H9 (cell line): ENCODE results near the gene LRIT1. TPM values are rescaled to one million over a fixed set of nuclear protein-coding genes. Genes with fewer than 3 reads are reported as not detected.

Experiments
- DNase-seq: peaks from one replicate; pipeline ENCODE4 v3.0.0-alpha.2; 2017
- H2AFZ ChIP-seq: one replicate; pipeline ENCODE4 v1.6.1; 2013; ENCODE audit warnings: mild to moderate bottlenecking, low read length, control low read depth, moderate library complexity
- H2AK5ac ChIP-seq: 2 replicates; pipeline ENCODE4 v1.6.1; 2013; ENCODE audit warnings: low read length, control low read depth, mixed read lengths; ENCODE audit not compliant: insufficient read length
- H2BK120ac ChIP-seq: one replicate; pipeline ENCODE4 v1.6.1; 2013; ENCODE audit warnings: low read depth, mild to moderate bottlenecking, low read length, control low read depth, inconsistent platforms; ENCODE audit not compliant: poor library complexity, severe bottlenecking
- H2BK12ac ChIP-seq: 2 replicates; pipeline ENCODE4 v1.6.1; 2013; ENCODE audit warnings: low read length, control low read depth, mixed read lengths, low read depth; ENCODE audit not compliant: insufficient read length
- H2BK15ac ChIP-seq: 2 replicates; pipeline ENCODE4 v1.6.1; 2013; ENCODE audit warnings: low read depth, low read length, control low read depth
- H2BK20ac ChIP-seq: one replicate; pipeline ENCODE4 v1.6.1; 2013; ENCODE audit warnings: low read depth, mild to moderate bottlenecking, low read length, control low read depth, inconsistent platforms; ENCODE audit not compliant: poor library complexity, severe bottlenecking
- H2BK5ac ChIP-seq: 2 replicates; pipeline ENCODE4 v1.6.1; 2013; ENCODE audit warnings: low read length, control low read depth, mixed read lengths; ENCODE audit not compliant: insufficient read length
- H3K14ac ChIP-seq: 2 replicates; pipeline ENCODE4 v1.6.1; 2013; ENCODE audit warnings: low read length, control low read depth; ENCODE audit not compliant: insufficient read depth
- H3K18ac ChIP-seq: 2 replicates; pipeline ENCODE4 v1.6.1; 2013; ENCODE audit warnings: low read depth, mild to moderate bottlenecking, mixed read lengths, low read length, control low read depth; ENCODE audit not compliant: insufficient read length
- H3K23ac ChIP-seq: 2 replicates; pipeline ENCODE4 v1.6.1; 2013; ENCODE audit warnings: low read length, control low read depth, mixed read lengths, low read depth; ENCODE audit not compliant: insufficient read length
- H3K23me2 ChIP-seq: 2 replicates; pipeline ENCODE4 v1.6.1; 2013; ENCODE audit warnings: low read depth, mild to moderate bottlenecking, mixed read lengths, low read length, control low read depth; ENCODE audit not compliant: insufficient read length, poor library complexity, severe bottlenecking
- H3K27ac ChIP-seq: 2 replicates; pipeline ENCODE4 v1.5.1; 2013; ENCODE audit warnings: low read length, control low read depth, mixed read lengths, low read depth; ENCODE audit not compliant: insufficient read length
- H3K27me3 ChIP-seq: 2 replicates; pipeline ENCODE4 v1.6.1; 2013; ENCODE audit warnings: low read length, control low read depth, inconsistent platforms; ENCODE audit not compliant: insufficient read depth
- H3K4ac ChIP-seq: 2 replicates; pipeline ENCODE4 v1.6.1; 2013; ENCODE audit warnings: low read depth, mild to moderate bottlenecking, control low read depth, inconsistent platforms, low read length, moderate library complexity
- H3K4me1 ChIP-seq: 2 replicates; pipeline ENCODE4 v1.6.1; 2013; ENCODE audit warnings: low read length, control low read depth, inconsistent platforms; ENCODE audit not compliant: insufficient read depth
- H3K4me2 ChIP-seq: 2 replicates; pipeline ENCODE4 v1.6.1; 2013; ENCODE audit warnings: low read length, control low read depth, mixed read lengths; ENCODE audit not compliant: insufficient read length, insufficient read depth
- H3K56ac ChIP-seq: 2 replicates; pipeline ENCODE4 v1.6.1; 2013; ENCODE audit warnings: low read depth, mild to moderate bottlenecking, mixed read lengths, low read length, control low read depth; ENCODE audit not compliant: insufficient read length
- H3K79me1 ChIP-seq: 2 replicates; pipeline ENCODE4 v1.6.1; 2013; ENCODE audit warnings: low read depth, mild to moderate bottlenecking, moderate library complexity, low read length, control low read depth, inconsistent platforms; ENCODE audit not compliant: insufficient read depth, poor library complexity, severe bottlenecking
- H3K79me2 ChIP-seq: 2 replicates; pipeline ENCODE4 v1.6.1; 2013; ENCODE audit warnings: low read length, control low read depth, inconsistent platforms; ENCODE audit not compliant: insufficient read depth
- H3K9ac ChIP-seq: 2 replicates; pipeline ENCODE4 v1.6.1; 2013; ENCODE audit warnings: low read length, control low read depth, mixed read lengths; ENCODE audit not compliant: insufficient read length; ENCODE audit errors: extremely low read depth
- H3K9me3 ChIP-seq: one replicate; pipeline ENCODE4 v1.6.1; 2013; ENCODE audit warnings: low read depth, low read length, inconsistent platforms; ENCODE audit not compliant: control insufficient read depth
- H3T11ph ChIP-seq: one replicate; pipeline ENCODE4 v1.6.1; 2013; ENCODE audit warnings: mild to moderate bottlenecking, low read length, control low read depth, inconsistent platforms
- H4K20me1 ChIP-seq: one replicate; pipeline ENCODE4 v1.6.1; 2013; ENCODE audit not compliant: control insufficient read depth, insufficient read length, insufficient read depth
- H4K5ac ChIP-seq: 2 replicates; pipeline ENCODE4 v1.6.1; 2013; ENCODE audit warnings: low read depth, mild to moderate bottlenecking, mixed read lengths, low read length, control low read depth; ENCODE audit not compliant: insufficient read length
- H4K8ac ChIP-seq: replicated peaks from 2 replicates; pipeline ENCODE4 v1.6.1; 2013; ENCODE audit warnings: low read length, control low read depth, mixed read lengths, low read depth; ENCODE audit not compliant: insufficient read length
- H4K91ac ChIP-seq: 2 replicates; pipeline ENCODE4 v1.6.1; 2013; ENCODE audit warnings: low read depth, mild to moderate bottlenecking, moderate library complexity, mixed read lengths, low read length, control low read depth; ENCODE audit not compliant: insufficient read length
- H3K27ac Mint-ChIP-seq, 3 experiments: 2 replicates in 2 of 3; 3 replicates in 1 of 3; pipeline ENCODE4 v1.8.0; 2020 to 2021; ENCODE audit warnings: mixed read lengths in 3 of 3, mild to moderate bottlenecking in 1 of 3, moderate library complexity in 1 of 3
- H3K27me3 Mint-ChIP-seq: 2 replicates; pipeline ENCODE4 v1.8.0; 2021; ENCODE audit warnings: low read depth, mild to moderate bottlenecking, moderate library complexity, mixed read lengths
- H3K36me3 Mint-ChIP-seq, 3 experiments: 2 replicates in 2 of 3; 3 replicates in 1 of 3; pipeline ENCODE4 v1.8.0; 2020 to 2021; ENCODE audit warnings: low read depth in 3 of 3, mixed read lengths in 3 of 3; ENCODE audit not compliant: insufficient read depth in 1 of 3
- H3K4me1 Mint-ChIP-seq, 2 experiments: 2 replicates each; pipeline ENCODE4 v1.8.0; 2020; ENCODE audit warnings: mixed read lengths in 2 of 2
- H3K4me3 Mint-ChIP-seq, 2 experiments: 2 replicates in 1 of 2; 3 replicates in 1 of 2; pipeline ENCODE4 v1.8.0; 2020 to 2021; ENCODE audit warnings: mild to moderate bottlenecking in 2 of 2, mixed read lengths in 2 of 2, moderate library complexity in 1 of 2
- H3K9me3 Mint-ChIP-seq, 2 experiments: 2 replicates in 1 of 2; 3 replicates in 1 of 2; pipeline ENCODE4 v1.8.0; 2020; ENCODE audit warnings: mild to moderate bottlenecking in 2 of 2, mixed read lengths in 2 of 2, moderate library complexity in 1 of 2
- CTCF ChIP-seq: fragments of 200-600 bp; sonication (generic); conservative IDR thresholded peaks from 3 replicates; pipeline ENCODE4 v1.8.0; 2021; ENCODE audit warnings: antibody characterized with exemption, mild to moderate bottlenecking
- WGBS: extraction: QIAGEN DNeasy Blood & Tissue Kit; methylation state at CpG from one replicate; pipeline ENCODE4 v1.1.7; 2013; ENCODE audit warnings: missing lambda C conversion rate, low lambda C conversion rate, mixed read lengths; ENCODE audit not compliant: insufficient read length; ENCODE audit errors: extremely low coverage; 5-methylcytosine and 5-hydroxymethylcytosine counted together
- total RNA-seq: library from RNA; stranded (reverse); gene quantifications from 2 replicates; pipeline ENCODE4 v1.2.1, GENCODE V29; 2021

LRIT1 gene
- total RNA-seq, 1 experiment from 2014 or later, result not detected

DNA sequence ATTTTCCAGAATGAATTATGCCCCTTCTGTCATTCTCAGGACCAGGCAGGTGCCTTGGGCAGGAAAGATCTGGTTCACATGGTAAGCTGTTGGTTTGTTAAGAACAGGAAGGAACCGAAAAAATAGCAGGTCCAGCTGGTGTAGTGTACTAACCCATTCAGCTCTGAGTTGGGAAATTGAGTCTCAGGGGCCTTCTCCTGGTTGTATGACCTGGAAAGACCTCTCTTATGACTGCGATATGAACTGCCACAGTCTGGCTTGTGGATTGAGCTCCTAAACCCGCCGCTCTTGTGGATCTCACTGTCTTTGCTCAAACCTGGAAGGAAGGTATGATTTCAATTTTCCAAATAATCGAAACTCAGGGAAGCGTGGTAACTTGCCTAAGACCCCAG lies 4.5 kb downstream of the LRIT1 start:
- no peak overlapping the region for H2AFZ ChIP-seq
- no peak overlapping the region for H2BK12ac ChIP-seq
- H4K20me1 ChIP-seq, result no peaks in the 10 kb centered on the region
- no peak overlapping the region for H2AK5ac ChIP-seq
- no peak overlapping the region for H4K91ac ChIP-seq
- no peak overlapping the region for H2BK5ac ChIP-seq
- Mint-ChIP-seq H3K4me1 (peaks cover 4% of the 10 kb centered on the region in 2 experiments; a peak in 3 of 4 replicates), H3K27ac (no peak overlapping the region), H3K9me3 (no peaks in the 10 kb centered on the region; a peak in 1 of 5 replicates), H3K36me3 (no peaks in the 10 kb centered on the region), H3K27me3 (peaks cover 42% of the 10 kb centered on the region), H3K4me3 (no peak overlapping the region)
- H2BK20ac ChIP-seq, result no peak overlapping the region
- no peak overlapping the region for H3K14ac ChIP-seq
- H3K23me2 ChIP-seq, result no peaks in the 10 kb centered on the region
- no peak overlapping the region for H2BK120ac ChIP-seq
- H4K5ac ChIP-seq, result no peak overlapping the region
- H3K18ac ChIP-seq, result no peak overlapping the region
- DNase-seq, result no peak
- no peak overlapping the region for H3T11ph ChIP-seq
- H3K4me2 ChIP-seq, result no peak overlapping the region
- no peak overlapping the region for H3K23ac ChIP-seq
- H2BK15ac ChIP-seq, result no peak overlapping the region
- no peaks in the 10 kb centered on the region for H3K9me3 ChIP-seq
- no peaks in the 10 kb centered on the region for H3K79me1 ChIP-seq
- H3K27ac ChIP-seq, result no peak overlapping the region
- WGBS, result no CpG with 5 or more reads among the region's 6 CpGs
- H3K27me3 ChIP-seq, result peaks cover 3% of the 10 kb centered on the region; the same call in 1 of the 2 replicates
- no peaks in the 10 kb centered on the region for H3K79me2 ChIP-seq
- H3K4ac ChIP-seq, result no peak overlapping the region
- TF ChIP-seq CTCF, result no peak
- H3K9ac ChIP-seq, result no peak overlapping the region
- H3K4me1 ChIP-seq, result no peaks in the 10 kb centered on the region
- H3K56ac ChIP-seq, result no peak overlapping the region
- no peak overlapping the region for H4K8ac ChIP-seq
